Activated T-helper 9 cell treated with anti-CD3 and anti-CD28 coated beads, Interleukin-2, amount 50 U/mL, for 16 hours (primary cell): ENCODE results near the gene FUZ.

Source experiments
- DNase-seq: peaks from one replicate; pipeline ENCODE4 v3.0.0-alpha.2; 2020; ENCODE audit warnings: low read depth

Gene FUZ

DNA sequence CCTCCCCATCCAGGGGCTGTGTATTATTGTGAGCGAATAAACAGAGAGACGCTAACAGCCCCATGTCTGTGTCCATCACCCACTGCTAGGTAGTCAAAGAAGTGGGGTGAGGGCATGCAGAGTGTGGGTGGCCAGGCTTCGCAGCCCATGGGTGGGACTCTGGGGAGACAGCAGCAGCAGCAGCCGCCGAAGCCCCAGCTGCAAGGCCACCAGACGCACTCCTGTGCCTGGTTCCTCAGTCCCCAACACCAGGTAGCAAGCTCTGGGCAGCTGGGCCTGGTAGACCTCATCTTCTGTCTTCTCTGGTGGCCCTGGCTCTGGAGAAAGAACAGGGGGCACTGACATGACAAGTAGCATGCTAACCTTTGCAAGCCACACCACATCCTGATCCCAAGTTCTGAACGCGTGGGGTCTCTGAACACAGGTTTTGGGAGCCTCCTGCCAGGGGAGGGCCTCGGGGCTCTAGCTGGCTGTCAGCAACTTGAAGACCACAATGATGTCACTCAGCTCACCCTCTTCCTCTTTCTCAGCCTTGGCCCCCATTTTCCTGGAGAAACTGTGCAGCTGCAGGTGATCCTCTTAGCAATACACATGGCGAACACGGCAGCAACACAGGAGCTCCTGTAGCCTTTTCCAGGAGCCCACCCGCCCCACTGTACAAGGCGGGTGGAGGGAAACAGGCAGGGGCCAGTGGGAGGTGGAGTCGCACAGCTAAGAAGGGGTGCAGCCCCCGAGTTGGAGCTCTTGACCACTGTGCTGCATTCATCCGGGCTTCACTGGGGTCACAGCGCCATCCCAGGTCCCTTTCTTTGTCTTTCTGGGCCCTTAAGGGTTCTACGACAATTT is 5.8 kb downstream of the FUZ start:
- DNase-seq: no peak

DNA sequence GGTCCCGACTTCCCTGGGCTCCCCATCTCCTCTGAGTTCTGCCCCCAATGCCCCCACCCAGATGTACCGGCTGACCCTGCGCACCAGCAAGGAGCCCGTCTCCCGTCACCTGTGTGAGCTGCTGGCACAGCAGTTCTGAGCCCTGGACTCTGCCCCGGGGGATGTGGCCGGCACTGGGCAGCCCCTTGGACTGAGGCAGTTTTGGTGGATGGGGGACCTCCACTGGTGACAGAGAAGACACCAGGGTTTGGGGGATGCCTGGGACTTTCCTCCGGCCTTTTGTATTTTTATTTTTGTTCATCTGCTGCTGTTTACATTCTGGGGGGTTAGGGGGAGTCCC is 6.5 kb downstream of the FUZ start:
- no peak for DNase-seq

DNA sequence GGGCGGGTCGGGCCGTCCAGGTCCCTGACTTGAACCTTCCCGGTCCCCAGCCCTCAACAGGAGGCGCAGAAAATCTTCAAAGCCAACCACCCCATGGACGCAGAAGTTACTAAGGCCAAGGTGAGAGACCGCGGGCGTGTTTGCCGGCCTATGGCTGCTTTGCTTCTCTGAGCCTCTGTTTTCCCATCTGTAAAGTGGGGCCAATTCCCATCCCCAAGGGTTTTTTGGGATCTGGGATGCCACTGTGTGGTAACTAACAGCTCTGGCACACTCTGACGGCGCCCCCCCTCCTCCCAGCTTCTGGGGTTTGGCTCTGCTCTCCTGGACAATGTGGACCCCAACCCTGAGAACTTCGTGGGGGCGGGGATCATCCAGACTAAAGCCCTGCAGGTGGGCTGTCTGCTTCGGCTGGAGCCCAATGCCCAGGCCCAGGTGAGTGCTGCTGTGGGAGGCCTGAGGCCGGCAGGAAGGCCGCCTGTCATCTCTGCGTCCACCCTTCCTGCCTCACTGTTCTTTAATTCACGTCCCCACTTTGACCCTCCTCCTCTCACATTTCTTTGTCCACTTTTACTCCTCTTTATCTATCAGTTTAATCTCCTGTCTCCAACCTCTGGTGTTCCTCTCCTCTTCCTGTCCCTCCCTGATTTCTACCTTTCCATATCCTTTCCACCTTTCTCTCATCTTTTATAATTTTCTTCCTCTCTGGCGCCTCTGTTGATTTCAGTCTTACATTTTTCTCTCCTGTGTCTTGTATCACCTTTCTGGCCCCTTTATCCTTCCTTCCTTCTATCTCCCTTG is 7.1 kb downstream of the FUZ start:
- no peak for DNase-seq

DNA sequence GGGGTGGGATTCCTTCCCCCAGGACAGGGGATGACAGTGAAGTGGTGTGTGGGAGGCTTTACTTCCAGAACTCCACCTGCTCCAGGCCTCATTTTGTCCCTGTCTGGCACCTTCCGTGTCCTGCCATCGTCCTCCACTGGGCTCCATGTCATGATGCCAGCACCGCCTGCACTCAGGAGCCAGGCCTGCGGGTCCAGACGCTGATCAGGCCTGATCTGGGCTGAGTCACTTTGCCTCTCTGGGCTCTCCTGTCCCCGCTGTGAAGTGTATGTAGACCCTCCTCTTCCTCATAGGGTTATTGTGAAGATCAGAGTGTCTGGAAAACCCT is 9.6 kb downstream of the FUZ start:
- DNase-seq: no peak

DNA sequence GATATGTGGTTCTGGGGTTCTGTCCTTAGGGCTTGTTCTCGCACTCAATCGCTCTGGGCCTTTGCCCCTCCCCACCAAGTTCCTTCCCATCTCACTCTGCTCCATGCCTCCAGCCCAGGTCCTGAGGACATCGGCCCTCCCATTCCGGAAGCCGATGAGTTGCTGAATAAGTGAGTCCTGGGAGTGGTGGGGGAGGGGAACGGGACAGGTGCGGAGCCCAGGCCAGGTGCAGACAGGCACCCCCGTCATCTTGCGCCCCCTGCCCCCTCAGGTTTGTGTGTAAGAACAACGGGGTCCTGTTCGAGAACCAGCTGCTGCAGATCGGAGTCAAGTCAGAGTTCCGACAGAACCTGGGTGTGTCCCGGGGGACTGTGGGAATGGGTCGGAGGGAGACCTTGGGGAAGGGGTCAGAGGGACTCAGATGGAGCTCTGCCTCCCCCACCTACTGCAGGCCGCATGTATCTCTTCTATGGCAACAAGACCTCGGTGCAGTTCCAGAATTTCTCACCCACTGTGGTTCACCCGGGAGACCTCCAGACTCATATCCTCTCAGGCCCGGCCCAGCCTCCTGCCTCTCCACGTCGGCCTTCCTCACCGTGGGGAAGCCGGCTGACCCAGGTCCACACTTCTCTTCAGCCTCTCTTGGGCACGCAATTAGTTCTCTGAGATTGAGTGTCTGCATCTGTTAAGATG is 10.1 kb downstream of the FUZ start:
- no peak for DNase-seq

- no peak for DNase-seq
Observed at GRCh38 chr19:49801966-49802661, 11.0 kb downstream of the FUZ start.

DNA sequence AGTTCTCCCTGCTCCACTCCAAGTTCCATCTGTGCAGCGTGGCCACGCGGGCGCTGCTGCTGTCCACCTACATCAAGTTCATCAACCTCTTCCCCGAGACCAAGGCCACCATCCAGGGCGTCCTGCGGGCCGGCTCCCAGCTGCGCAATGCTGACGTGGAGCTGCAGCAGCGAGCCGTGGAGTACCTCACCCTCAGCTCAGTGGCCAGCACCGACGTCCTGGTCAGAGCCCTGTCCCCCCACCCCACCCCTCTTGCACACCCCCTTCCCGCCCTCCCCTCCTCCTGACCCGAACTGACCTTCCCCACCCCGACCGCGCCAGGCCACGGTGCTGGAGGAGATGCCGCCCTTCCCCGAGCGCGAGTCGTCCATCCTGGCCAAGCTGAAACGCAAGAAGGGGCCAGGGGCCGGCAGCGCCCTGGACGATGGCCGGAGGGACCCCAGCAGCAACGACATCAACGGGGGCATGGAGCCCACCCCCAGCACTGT is 11.6 kb downstream of the FUZ start:
- no peak for DNase-seq

DNA sequence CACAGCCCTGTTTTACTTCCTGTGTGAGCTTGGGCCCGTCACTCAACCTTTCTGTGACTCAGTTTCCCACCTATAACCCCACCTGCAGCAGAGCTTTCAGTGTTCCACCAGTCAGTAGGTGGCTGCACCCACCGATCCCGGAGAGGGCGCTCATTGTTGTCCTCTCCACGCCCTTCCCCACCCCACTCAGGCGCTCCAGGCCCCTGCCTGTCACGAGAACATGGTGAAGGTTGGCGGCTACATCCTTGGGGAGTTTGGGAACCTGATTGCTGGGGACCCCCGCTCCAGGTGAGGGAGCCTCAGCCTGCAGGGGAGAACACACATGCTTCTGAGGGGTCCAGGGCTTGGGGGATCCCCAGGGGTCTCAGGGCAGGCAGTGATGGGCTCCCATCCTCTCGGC is 12.3 kb downstream of the FUZ start:
- no peak for DNase-seq

- no peak for DNase-seq
Observed at GRCh38 chr19:49799798-49800376, 13.2 kb downstream of the FUZ start.

GRCh38 chr19:49799271-49799797 is 13.8 kb downstream of the FUZ start:
- DNase-seq: no peak

DNA sequence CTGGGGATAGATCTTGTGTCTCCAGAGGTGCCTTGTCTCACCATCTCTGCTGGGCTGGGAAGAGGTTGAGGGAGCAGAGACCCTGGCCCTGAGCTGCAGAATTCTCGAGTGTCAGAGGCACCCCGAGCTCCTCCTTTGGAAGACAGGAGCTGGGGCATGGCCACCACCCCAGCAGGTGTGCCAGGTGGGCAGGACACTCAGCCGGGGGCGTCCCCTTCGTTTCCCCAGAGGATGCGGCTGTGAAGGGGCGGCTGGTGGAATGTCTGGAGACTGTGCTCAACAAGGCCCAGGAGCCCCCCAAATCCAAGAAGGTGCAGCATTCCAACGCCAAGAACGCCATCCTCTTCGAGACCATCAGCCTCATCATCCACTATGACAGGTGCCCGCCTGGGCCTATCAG is 14.5 kb downstream of the FUZ start:
- DNase-seq: no peak

- no peak for DNase-seq
Observed at GRCh38 chr19:49795615-49796014, 17.5 kb downstream of the FUZ start.

DNA sequence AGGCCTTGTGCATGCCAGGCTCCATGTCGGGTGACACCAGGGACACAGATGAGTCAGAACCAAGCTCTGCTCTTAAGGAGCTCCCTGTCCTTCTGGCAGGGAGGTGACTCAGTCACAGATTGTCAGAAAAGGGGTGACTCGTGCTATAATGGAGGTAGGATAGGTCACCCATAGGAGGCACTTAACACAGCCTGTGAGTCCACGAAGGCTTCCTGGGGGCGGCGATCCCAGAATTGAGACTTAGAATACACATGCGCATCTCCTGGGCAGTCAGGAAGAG is 19.6 kb downstream of the FUZ start:
- no peak for DNase-seq

DNA sequence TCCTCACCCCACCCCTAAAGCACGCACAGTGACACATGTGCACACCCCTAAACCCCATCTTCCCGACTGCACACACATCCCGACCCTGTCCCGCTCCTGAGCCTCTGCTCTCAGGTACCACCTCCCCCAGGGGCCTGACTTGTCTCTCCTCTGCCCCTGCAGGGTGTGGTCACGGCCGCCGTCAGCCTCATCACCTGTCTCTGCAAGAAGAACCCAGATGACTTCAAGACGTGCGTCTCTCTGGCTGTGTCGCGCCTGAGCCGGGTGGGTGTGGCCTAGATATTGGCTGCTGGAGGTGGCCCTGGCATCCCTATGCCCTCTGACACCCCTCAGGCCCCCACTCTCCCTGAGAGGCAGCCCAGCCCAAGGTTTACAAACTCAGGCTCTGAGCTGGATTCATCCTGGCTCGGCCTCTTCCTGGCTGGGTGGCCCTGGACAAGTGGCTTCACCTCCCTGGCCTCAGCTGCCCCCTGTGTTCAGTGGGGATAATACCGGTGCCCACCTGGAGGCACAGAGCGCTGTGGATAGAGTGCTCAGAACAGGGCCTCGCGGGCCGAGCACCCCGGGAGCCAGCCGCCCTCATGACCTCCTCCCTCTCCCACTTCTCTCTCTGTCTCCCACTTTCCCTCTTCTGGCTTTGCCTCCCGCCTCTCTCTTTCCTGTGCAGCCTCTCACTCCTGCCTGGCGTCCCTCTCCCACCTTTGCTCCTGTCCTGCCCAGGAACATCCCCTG is 20.1 kb downstream of the FUZ start:
- no peak for DNase-seq

GRCh38 chr19:49791776-49792445 is 21.2 kb downstream of the FUZ start:
- no peak for DNase-seq

DNA sequence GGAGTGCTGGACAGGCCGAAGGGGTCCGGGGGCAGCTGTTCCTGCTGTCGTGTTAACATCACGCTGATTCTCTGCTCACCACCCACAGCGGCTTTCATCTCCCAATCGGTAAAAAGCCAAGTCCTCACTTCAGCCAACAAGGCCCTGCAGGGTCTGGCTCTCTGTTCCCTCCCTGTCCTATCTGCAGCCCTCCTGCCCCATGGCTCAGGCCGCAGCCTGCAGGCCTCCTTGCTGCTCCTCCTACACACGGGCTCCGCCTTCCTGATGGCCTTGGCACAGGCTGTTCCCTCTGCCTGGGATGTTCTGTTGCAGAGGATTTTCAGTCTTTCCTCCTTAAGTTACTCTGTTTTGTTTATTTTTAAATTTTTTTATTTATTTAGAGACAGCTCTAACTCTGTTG is 22.2 kb downstream of the FUZ start:
- no peak for DNase-seq

- no peak for DNase-seq
Observed at GRCh38 chr19:49788857-49789256, 24.2 kb downstream of the FUZ start.

GRCh38 chr19:49787746-49788145 is 25.3 kb downstream of the FUZ start:
- no peak for DNase-seq

DNA sequence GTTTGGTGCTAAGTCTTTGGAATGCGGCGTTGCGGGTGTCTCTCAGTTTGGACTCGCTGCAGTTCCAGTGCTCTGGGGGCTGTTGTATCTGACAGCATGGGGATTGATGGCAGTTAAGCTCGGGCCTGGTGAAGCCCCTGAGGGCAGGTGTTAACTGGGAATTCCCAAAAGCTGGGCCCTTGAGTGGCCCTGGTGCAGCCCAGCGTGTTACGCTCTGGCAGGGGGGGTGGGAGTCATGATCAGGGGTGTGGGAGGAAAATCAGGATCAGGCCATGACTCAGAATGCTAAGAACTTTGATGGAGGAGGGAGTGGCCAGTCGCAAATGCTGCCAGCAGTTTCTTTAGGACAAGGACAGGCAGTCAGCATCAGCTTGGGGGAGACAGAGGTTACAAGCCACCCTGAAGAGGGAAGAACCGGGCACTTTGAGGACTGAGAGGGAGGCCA is 26.7 kb downstream of the FUZ start:
- no peak for DNase-seq

GRCh38 chr19:49782515-49782914 is 30.6 kb downstream of the FUZ start:
- no peak for DNase-seq

DNA sequence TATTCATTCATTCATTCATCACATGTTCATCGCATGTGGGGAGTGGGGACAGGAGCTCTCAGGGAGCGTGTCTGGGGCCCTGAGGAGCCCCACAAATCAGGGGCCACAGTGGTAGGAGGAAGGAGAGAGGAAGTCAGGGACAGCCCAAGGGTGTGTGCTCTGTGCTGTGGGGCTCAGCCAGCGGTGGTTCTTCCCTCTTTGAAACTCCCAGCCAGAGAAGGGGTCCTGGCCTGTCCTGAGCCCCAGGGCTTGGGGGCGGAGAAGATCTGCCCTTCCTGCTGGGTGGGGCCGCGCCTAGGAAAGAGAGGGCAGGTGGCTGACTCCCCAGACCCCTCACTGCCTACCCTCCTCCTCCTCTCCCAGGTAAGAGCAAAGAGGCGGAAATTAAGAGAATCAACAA is 31.7 kb downstream of the FUZ start:
- no peak for DNase-seq
